ENCODE data around the gene PML.

The PML gene

DNA sequence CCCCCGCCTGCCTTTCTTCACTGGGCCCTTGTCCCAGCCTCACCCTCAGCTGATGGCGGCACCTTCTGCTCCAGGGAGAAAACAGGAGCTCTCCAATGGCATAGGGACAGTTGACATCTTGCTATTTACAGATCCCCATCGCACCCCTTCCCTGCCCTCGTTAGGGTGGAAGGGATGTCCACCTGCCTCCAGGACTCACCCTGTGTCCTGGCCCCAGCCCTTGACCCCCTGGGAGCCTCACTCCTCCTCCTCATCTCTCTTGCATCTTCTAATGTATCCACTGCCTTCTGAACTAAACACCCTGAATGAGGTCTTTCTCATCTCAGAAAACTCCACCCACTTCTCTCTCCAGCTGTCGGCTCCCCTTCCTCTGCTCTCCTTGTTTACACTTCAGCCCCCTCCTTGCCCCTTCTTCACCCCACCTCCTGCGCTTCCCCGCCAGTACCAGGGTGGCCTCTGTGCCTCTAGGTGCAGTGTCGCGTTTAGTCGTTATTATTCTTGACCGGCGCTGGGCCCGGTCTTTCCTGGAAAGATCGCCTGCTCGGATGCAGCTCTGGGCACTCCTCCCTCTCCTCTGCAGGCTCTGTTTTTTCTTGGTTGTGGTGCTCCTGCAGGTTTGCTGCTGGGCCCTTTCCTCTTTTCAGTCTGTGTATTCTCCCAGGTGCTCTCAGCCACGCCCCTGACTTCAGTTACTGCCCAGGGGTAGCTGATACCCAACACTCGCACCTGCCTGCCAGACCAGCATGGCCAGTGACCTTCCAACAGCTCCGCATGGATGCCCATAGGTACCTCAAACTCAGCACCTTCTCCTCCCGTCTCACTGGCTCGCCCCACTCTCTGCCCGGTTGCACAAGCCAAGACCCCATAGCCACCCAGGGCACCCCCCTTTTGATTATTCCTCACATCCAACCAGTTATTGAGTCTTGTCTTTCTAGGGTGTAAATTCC is 42.9 kb downstream of the PML start:
- in situ Hi-C loops (cut with MboI; ENCODE audit: low sequenced_read_pairs) = no loop called here

GRCh38 chr15:74038707-74039655 is 44.5 kb downstream of the PML start:
- in situ Hi-C loops (cut with MboI; ENCODE audit: low sequenced_read_pairs) = no loop called here

GRCh38 chr15:74039656-74040010 is 45.1 kb downstream of the PML start:
- in situ Hi-C loops (cut with MboI; ENCODE audit: low sequenced_read_pairs) = no loop called here

DNA sequence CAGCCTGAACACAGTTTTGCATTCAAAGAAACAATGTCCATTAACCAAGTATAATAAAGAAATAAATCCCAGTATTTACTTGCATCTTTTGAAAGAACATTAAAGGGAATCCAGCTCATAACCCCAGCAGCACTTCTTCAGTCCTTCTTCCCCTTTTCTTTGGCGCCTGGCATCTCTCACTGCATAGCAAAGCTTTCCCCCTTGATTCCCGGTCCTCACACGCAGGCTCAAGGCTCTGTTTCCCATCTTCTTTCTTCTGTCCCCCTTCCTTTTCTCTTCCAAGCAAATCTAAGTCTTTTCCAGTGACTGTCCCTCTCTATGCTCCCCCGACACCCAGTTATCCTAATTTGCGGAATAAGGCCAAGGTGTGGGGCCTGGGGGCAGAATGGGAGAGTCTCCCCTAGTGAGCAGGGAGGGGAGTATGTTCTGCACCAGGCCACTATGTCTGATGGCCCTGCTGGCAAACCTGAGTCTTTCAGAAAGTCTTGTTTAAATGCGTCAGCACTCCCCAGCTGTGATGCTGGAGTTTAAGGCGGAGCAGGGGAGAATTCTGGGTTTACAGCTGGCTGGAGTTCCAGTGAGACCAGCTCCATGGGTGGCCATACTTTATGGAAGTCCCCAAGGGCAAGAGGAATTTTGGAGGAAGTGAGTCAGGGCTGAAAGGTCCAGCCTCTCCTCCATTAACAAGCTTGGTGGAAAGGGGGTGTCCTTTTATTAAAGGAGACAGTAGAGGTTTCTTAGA is 45.8 kb downstream of the PML start:
- in situ Hi-C loops (cut with MboI; ENCODE audit: low sequenced_read_pairs) = no loop called here

DNA sequence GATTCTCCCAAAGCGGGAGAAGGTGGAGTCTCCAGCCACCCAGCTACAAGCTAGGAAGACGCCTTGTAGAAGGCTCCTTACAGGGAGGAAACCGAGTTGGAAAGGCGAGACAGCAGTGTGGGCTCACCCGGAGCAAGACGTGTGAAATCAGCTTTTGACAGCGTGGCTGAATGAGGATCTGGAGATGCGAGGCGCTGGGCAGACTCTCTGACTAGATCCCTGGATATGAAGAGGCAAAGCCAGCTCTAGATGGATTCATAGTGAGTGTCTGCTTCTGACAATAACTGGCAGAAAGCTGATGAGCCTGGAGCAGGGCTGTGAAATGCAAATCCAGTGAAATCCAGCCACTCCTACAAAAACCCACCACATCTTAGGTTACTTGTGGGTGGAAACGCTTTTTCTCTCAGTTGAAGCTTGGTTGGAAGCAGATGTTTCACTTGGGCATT is 46.8 kb downstream of the PML start:
- in situ Hi-C loops (cut with MboI; ENCODE audit: low sequenced_read_pairs) = no loop called here

GRCh38 chr15:74041777-74042435 is 47.4 kb downstream of the PML start:
- in situ Hi-C loops (cut with MboI; ENCODE audit: low sequenced_read_pairs) = no loop called here

DNA sequence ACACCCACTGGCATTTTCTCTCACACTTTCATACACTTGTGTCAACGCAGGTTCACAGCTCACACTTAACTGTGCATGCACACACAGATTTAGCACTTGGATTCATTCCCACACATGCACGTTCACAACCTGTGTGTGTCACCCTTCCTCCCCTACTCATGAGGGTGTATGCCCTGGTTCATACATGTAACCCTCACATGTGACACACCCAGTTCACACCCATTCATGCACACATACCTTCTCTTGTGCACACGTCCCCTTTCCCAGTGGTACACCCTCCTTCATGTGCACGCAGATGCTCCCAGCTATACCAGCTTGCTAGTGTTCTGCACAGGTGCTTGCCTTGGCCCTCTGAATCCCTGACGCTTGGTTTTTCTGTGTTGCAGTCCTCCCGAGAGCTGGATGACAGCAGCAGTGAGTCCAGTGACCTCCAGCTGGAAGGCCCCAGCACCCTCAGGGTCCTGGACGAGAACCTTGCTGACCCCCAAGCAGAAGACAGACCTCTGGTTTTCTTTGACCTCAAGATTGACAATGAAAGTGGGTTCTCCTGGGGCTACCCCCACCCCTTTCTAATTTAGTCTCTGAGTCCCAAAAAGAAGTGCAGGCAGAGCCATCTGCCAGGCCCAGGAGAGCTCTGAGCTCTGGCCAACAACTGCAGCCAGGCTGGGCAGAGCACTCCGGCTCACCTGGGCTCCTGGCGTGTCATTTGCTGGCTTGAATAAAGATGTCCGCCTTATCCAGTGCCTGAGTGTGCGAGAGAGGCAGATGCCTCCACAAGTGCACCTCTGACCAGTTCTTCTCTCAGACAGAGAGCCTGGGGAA is 48.3 kb downstream of the PML start:
- in situ Hi-C loops (cut with MboI; ENCODE audit: low sequenced_read_pairs) = no loop called here

- in situ Hi-C loops (cut with MboI; ENCODE audit: low sequenced_read_pairs) = no loop called here
Observed at GRCh38 chr15:74043425-74044266, 49.1 kb downstream of the PML start.

DNA sequence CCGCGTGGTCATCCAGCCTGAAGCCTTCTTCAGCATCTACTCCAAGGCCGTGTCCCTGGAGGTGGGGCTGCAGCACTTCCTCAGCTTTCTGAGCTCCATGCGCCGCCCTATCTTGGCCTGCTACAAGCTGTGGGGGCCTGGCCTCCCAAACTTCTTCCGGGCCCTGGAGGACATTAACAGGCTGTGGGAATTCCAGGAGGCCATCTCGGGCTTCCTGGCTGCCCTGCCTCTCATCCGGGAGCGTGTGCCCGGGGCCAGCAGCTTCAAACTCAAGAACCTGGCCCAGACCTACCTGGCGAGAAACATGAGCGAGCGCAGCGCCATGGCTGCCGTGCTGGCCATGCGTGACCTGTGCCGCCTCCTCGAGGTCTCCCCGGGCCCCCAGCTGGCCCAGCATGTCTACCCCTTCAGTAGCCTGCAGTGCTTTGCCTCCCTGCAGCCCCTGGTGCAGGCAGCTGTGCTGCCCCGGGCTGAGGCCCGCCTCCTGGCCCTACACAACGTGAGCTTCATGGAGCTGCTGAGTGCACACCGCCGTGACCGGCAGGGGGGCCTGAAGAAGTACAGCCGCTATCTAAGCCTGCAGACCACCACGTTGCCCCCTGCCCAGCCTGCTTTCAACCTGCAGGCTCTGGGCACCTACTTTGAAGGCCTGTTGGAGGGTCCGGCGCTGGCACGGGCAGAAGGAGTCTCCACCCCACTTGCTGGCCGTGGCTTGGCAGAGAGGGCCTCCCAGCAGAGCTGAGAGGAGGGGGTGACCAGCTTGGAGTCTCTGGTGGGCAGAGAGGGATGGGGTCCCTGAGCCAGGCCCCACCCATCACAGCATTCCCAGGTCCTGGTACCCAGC is 50.0 kb downstream of the PML start:
- in situ Hi-C loops (cut with MboI; ENCODE audit: low sequenced_read_pairs) = no loop called here

DNA sequence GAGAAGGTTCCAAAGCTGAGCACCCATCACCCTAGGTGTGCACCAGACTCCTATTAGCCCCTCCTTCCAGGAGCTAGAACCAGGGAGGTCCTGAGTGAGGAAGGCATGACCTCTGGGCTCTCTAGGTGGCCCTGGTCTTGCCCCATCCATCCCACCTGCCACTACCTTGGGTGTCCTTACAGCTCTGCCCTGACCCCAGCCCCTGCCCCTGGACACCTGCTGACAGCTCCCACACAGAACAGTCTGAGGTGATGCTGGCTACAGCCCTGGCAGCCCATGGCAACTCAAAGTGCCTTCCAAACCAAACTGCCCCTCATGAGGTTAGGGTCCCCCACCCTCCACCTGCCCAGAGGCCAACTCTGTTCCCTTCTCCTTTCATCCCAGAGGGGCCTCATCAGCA is 50.7 kb downstream of the PML start:
- in situ Hi-C loops (cut with MboI; ENCODE audit: low sequenced_read_pairs) = no loop called here

DNA sequence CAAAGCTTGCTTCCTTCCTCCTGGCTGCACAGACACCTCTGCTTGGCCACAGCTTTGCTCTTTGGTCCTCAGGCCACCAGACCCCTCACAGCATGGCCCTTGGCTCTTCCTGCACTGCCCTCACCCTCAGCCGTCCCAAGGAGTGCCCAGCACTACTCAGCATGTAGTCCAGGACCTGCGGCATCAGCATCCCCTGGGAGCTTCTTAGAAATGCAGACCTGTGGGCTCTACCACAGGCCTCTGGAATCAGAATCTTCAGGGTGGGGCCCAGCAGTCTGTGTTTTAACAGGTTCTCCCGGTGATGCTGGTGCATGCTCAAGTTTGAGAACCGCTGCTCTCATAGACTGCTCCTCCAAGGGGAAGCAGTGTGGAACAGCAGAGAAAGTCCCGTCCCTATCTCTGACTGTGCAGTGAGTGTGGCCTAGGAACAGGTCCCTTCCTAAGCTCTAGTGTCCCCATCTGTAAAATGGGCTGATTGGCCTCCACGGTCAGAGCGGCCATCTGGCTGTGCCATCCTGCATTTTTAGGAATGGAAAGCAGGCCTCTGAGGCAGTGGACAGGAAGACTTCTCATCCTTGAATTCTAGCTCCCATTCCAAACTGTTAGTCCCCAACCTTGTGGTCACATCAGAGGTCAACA is 51.2 kb downstream of the PML start:
- in situ Hi-C loops (cut with MboI; ENCODE audit: low sequenced_read_pairs) = no loop called here

DNA sequence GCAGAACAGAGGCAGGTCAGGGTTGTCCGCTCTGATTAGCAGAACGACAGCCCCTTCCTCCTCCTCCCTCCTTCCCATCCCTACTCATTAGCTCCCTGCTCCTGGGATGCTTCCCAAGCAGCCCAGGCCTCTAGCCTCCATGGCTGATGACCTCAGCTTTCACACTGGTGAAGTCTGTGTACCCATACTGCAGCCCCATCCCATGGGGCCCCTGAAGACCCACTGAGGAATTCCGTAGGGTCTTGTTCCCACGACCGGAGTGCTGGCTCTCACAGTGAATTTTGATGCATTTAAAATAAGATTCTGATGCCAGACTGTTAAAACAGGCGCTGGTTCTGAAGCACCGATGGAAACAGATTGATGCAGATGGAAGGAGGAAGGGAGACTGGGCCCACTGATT is 51.8 kb downstream of the PML start:
- in situ Hi-C loops (cut with MboI; ENCODE audit: low sequenced_read_pairs) = no loop called here

GRCh38 chr15:74050127-74050526 is 55.6 kb downstream of the PML start:
- in situ Hi-C loops (cut with MboI; ENCODE audit: low sequenced_read_pairs) = loop anchor here (10.0 to 25.0 kb wide), 2 partner anchors 65 to 1262 kb away; no protein-coding TSS in a partner anchor

GRCh38 chr15:74050556-74051234 is 56.2 kb downstream of the PML start:
- in situ Hi-C loops (cut with MboI; ENCODE audit: low sequenced_read_pairs) = loop anchor here (10.0 to 25.0 kb wide), 2 partner anchors 64 to 1262 kb away; no protein-coding TSS in a partner anchor

- in situ Hi-C loops (cut with MboI; ENCODE audit: low sequenced_read_pairs) = loop anchor here (10.0 to 25.0 kb wide), 2 partner anchors 62 to 1260 kb away; no protein-coding TSS in a partner anchor
Observed at GRCh38 chr15:74052271-74053260, 58.0 kb downstream of the PML start.
